GM12891 (cell line): Measurements from ENCODE around the gene SUGP1.
A peak's percentile ranks its signal among the peaks of the same experiment; 100 is the strongest.

ENCODE experiments used
- DNase-seq: peaks from one replicate; pipeline ENCODE4 v3.0.0; 2011; ENCODE audit warnings: low spot score; ENCODE audit not compliant: insufficient read length
- FAIRE-seq: peaks from 2 replicates; lab custom pipeline; 2011; peaks lifted over from hg19 to GRCh38; lab: Jason Lieb, UNC
- PAX5 ChIP-seq: IDR thresholded peaks from 2 replicates; pipeline ENCODE4 v1.6.1; 2011; ENCODE audit warnings: low read length, moderate library complexity, mild to moderate bottlenecking; ENCODE audit not compliant: insufficient read depth, severe bottlenecking
- POLR2A ChIP-seq: IDR thresholded peaks from 2 replicates; pipeline ENCODE4 v1.6.1; 2011; ENCODE audit warnings: low read depth, low read length, control low read depth
- POLR2AphosphoS5 ChIP-seq: IDR thresholded peaks from 2 replicates; pipeline ENCODE4 v1.6.1; 2011; ENCODE audit warnings: low read depth, low read length, control low read depth
- POU2F2 ChIP-seq: IDR thresholded peaks from 2 replicates; pipeline ENCODE4 v1.6.1; 2011; ENCODE audit warnings: low read depth, mild to moderate bottlenecking, control low read depth, low read length, moderate library complexity
- SPI1 ChIP-seq: IDR thresholded peaks from 2 replicates; pipeline ENCODE4 v1.6.1; 2011; ENCODE audit warnings: low read depth, low read length, control low read depth
- TAF1 ChIP-seq: IDR thresholded peaks from 2 replicates; pipeline ENCODE4 v1.6.1; 2011; ENCODE audit warnings: low read depth, low read length, control low read depth

SUGP1 gene

GRCh38 chr19:19279062-19279612, 41.2 kb downstream of the SUGP1 start:
- no peak for FAIRE-seq
- TF ChIP-seq POLR2AphosphoS5 (no peak), TAF1 (no peak), SPI1 (no peak), POU2F2 (no peak), PAX5 (no peak), POLR2A (no peak)
- no peak for DNase-seq

GRCh38 chr19:19278315-19278714, 42.0 kb downstream of the SUGP1 start:
- TF ChIP-seq PAX5 (no peak), SPI1 (no peak), POLR2A (no peak), POU2F2 (no peak), POLR2AphosphoS5 (no peak), TAF1 (no peak)
- no peak for FAIRE-seq
- no peak for DNase-seq

- FAIRE-seq (no peak), DNase-seq (no peak)
- TF ChIP-seq POLR2AphosphoS5: no peak
- no peak for TF ChIP-seq TAF1
Observed at GRCh38 chr19:19276851-19277250, 43.5 kb downstream of the SUGP1 start.

GRCh38 chr19:19276386-19276785, 43.9 kb downstream of the SUGP1 start:
- DNase-seq: no peak
- no peak for FAIRE-seq

GRCh38 chr19:19274716-19275565, 45.4 kb downstream of the SUGP1 start:
- TF ChIP-seq SPI1 (no peak), POLR2AphosphoS5 (no peak), POU2F2 (no peak), POLR2A (no peak), TAF1 (no peak), PAX5 (no peak)
- no peak for DNase-seq
- FAIRE-seq: no peak

More at GRCh38 chr19:19276386-19276785, 43.9 kb downstream of the SUGP1 start:
- TF ChIP-seq POU2F2 (no peak), POLR2AphosphoS5 (no peak), SPI1 (no peak), POLR2A (no peak), TAF1 (no peak), PAX5 (no peak)

GRCh38 chr19:19274146-19274545, 46.2 kb downstream of the SUGP1 start:
- DNase-seq (no peak), FAIRE-seq (no peak)
- TF ChIP-seq SPI1: no peak
- no peak for TF ChIP-seq PAX5
- TF ChIP-seq TAF1: no peak
- TF ChIP-seq POLR2A: no peak
- TF ChIP-seq POLR2AphosphoS5: no peak
- no peak for TF ChIP-seq POU2F2

GRCh38 chr19:19271828-19272599, 48.3 kb downstream of the SUGP1 start:
- FAIRE-seq: no peak
- no peak for DNase-seq
- TF ChIP-seq POU2F2 (no peak), TAF1 (no peak), POLR2A (no peak), POLR2AphosphoS5 (no peak), PAX5 (no peak), SPI1 (no peak)

- no peak for TF ChIP-seq TAF1
- no peak for TF ChIP-seq POLR2A
- TF ChIP-seq SPI1: no peak
- TF ChIP-seq POLR2AphosphoS5: no peak
- DNase-seq (peak; percentile 11), FAIRE-seq (no peak)
Observed at GRCh38 chr19:19270749-19271571, 49.3 kb downstream of the SUGP1 start.
